GM12892 (cell line): ENCODE results near the gene PRR5.
A peak's percentile ranks its signal among the peaks of the same experiment; 100 is the strongest.
"Not testable (repeated sequence)": the region's sequence is repeated elsewhere in the genome, so short reads cannot be mapped to it uniquely, and the experiment has no call there.

Experiments
- DNase-seq: peaks from one replicate; pipeline ENCODE4 v3.0.0; 2011; ENCODE audit not compliant: insufficient read length
- FAIRE-seq: peaks from 2 replicates; lab custom pipeline; 2011; peaks lifted over from hg19 to GRCh38; lab: Jason Lieb, UNC
- POLR2A ChIP-seq: IDR thresholded peaks from 2 replicates; pipeline ENCODE4 v1.6.1; 2011; ENCODE audit warnings: low read depth, low read length, control low read depth
- POLR2AphosphoS5 ChIP-seq: IDR thresholded peaks from 2 replicates; pipeline ENCODE4 v1.6.1; 2011; ENCODE audit warnings: low read depth, low read length, control low read depth
- TAF1 ChIP-seq: IDR thresholded peaks from 2 replicates; pipeline ENCODE4 v1.6.1; 2011; ENCODE audit warnings: low read depth, mild to moderate bottlenecking, control low read depth, low read length, borderline replicate concordance

Gene PRR5

DNA sequence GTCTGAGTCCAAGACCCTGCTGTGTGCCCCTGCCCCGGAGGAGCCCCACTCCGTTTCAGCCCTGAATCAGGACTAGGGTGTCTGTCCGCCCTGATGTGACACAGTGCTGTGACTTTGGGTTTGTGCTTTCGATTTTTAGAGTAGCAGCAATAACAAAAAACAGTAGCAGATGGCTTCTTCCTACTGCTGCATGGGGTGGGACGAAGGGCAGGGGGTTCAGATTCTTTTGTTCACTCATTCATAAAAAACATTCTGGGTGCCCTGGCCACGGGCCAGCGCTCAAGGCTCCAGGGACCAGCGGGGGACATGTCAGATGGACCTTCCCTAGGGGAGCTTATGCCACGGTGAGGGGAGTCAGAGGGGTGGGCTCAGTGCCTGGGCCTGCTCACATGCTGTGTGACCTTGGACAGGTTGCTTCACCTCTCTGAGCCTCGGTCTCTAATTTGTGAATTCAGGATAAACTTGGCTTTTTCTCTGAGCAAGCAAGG lies 24.6 kb upstream of the PRR5 start:
- DNase-seq: no peak

DNA sequence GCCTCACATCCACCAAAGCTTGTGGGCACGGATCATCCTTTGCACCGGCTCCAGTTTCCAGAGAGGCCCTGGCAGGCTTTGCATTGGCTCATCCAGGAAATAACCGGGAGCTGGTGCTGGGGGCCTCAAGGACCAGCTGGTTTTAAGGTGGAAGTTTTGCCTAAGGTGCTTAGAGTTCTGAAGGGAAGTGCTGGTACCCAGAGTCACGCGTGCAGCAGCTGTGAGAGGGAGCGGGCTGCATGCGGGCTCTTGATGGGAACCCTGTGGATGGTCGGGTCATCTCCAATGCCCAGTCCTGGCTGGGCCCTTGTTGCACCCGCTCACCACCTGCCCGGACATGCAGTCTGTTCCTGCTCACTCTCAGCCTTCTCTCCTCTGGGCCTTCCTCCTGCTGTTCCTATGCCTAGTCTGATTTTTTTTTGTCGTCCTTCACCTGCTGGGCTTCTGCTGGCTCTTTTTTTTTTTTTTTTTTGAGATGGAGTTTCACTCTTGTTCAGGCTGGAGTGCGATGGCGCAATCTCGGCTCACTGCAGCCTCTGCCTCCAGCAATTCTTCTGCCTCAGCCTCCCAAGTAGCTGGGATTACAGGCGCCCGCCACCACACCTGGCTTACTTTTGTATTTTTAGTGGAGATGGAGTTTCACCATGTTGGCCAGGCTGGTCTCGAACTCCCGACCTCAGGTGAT lies 24.0 kb upstream of the PRR5 start:
- FAIRE-seq (no peak), DNase-seq (no peak)
- TF ChIP-seq POLR2AphosphoS5 (no peak), POLR2A (no peak), TAF1 (no peak)

More for the DNA sequence above, 24.6 kb upstream of the PRR5 start:
- FAIRE-seq: no peak
- TF ChIP-seq POLR2AphosphoS5: no peak
- no peak for TF ChIP-seq TAF1
- TF ChIP-seq POLR2A: no peak

GRCh38 chr22:44678556-44679305 lies 23.3 kb upstream of the PRR5 start:
- no peak for TF ChIP-seq POLR2AphosphoS5
- no peak for TF ChIP-seq POLR2A
- TF ChIP-seq TAF1: no peak
- DNase-seq: no peak
- no peak for FAIRE-seq

DNA sequence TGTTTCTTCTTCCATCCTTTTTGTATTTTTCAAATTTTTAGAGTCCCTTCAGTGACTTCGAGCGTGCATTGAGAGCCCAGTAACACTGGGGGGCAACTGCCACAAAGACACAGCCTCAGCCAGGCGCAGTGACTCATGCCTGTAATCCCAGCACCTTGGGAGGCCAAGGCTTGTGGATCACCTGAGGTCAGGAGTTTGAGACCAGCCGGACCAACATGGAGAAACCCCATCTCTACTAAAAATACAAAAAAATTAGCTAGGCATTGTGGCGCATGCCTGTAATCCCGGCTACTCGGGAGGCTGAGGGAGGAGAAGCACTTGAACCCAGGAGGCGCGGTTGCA lies 22.7 kb upstream of the PRR5 start:
- DNase-seq, FAIRE-seq: not testable (repeated sequence)

DNA sequence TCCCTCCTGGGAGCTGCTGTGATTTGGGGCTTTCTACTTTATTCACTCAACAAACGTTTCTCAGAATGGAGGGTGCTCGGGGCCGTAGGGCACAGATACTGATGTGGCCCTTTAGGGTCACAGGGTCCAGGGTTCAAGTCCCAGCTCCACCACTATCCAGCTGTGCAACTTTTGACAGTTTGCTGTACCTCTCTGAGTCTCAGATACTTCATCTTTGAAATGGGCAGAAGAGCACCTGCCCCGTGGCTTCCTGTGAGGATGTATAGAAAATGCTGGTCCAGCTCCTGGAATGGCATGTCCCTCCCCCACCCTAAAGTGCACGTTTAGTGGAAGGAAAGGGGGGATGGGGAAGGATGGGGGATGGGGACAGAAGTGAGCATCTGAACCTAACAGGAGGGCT lies 21.9 kb upstream of the PRR5 start:
- no peak for TF ChIP-seq POLR2AphosphoS5
- no peak for TF ChIP-seq POLR2A
- TF ChIP-seq TAF1: no peak
- no peak for DNase-seq
- FAIRE-seq: no peak

GRCh38 chr22:44680481-44680894 lies 21.5 kb upstream of the PRR5 start:
- DNase-seq (no peak), FAIRE-seq (no peak)
- TF ChIP-seq POLR2AphosphoS5: no peak
- no peak for TF ChIP-seq TAF1
- no peak for TF ChIP-seq POLR2A

DNA sequence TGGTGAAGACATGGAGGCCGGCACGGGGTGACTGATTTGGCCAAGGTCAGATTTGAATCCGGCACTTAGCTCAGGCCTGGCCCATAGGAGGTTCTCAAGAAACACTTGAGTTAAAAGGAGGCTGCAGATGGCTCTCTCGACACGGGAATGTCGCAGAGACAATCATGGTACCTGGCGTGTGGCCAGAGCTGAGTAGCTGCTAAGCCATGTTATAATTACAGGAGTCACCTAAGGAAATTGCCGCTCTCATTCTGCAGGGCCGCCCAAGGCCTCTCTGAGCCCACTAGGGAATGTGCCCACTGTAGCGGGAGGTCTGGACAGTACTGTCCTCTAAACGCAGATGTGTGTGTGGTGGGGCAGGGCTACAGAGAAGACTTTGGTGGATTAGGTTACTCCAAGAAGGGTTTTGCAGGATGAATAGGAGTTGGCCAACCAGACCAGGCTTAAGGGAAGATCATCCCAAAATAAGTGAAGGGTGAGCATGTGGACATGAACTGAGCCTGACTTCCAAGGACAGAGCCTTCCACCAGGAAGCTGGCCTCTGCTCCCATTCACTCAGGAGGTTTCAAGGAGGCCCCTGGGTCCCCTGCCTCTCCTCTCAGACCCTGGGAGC lies 19.3 kb upstream of the PRR5 start:
- DNase-seq: no peak
- peak; percentile 33 for FAIRE-seq
- no peak for TF ChIP-seq POLR2AphosphoS5
- TF ChIP-seq POLR2A: no peak
- no peak for TF ChIP-seq TAF1

DNA sequence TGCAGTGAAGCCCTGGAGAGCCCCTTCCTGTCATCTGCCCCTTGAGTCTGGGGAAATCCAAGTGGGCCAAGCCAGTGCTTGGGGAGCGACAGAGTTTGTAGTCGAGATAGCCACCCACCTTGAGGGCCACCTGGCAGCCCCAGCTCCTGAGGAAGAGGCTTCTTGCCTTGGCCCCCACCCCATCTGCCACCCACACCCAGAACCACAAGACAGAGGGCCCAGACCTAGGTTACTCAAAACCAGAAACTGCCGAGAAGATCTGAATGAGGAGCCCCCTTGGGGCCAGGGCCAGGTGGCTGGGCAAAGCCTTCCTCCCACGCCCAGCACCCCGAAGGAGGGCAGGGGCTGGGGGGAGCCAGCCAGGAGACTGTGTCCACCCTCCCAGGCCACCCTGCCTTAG lies 18.8 kb upstream of the PRR5 start:
- DNase-seq: peak; percentile 52
- FAIRE-seq: no peak
- TF ChIP-seq POLR2AphosphoS5 (peak; percentile 39; the same call in 1 of the 2 replicates), TAF1 (no peak), POLR2A (no peak)

GRCh38 chr22:44683881-44684280 lies 18.1 kb upstream of the PRR5 start:
- FAIRE-seq (no peak), DNase-seq (no peak)
- TF ChIP-seq POLR2AphosphoS5: no peak
- no peak for TF ChIP-seq TAF1
- no peak for TF ChIP-seq POLR2A

GRCh38 chr22:44684506-44685383 lies 17.3 kb upstream of the PRR5 start:
- no peak for TF ChIP-seq POLR2A
- TF ChIP-seq POLR2AphosphoS5: no peak
- TF ChIP-seq TAF1: no peak
- FAIRE-seq (peak; percentile 88), DNase-seq (peak; percentile 81)

DNA sequence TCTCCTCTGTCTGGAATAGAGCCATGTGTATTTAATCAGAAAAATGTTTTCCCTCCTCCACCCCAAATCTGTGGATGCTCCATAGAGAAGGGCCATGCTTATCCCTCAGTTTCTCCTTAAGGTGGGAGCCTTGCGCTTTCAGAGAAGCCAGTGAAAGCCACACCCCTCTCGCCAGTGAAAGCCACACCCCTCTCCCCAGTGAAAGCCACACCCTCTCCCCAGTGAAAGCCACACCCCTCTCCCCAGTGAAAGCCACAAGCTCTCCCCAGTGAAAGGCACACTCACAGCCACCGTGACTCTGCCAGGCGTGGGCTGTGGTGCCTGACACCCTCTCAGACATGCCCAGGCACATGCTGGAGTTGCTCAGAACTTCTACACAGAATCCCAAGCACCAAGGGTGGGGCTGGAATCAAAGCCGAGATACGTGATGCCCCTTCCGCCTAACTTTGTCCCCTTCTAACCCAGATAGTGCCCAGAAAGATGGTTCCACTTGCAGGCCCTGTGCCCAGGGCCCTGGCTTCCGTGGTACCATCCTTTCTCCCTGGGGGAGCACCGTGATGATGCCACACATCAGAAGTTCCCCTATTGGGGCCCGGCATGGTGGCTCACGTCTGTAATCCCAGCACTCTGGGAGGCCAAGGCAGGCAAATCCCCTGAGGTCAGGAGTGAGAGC lies 16.5 kb upstream of the PRR5 start:
- TF ChIP-seq POLR2A (peak; percentile 34; the same call in 1 of the 2 replicates), TAF1 (no peak), POLR2AphosphoS5 (0 out of 2 replicates have a peak, but pooled peaks have one; percentile 49)
- DNase-seq (peak; percentile 56), FAIRE-seq (peak; percentile 81)
